ENCODE measurements around the gene C6orf89. TPM values are rescaled to one million over a fixed set of nuclear protein-coding genes. Genes with fewer than 3 reads are reported as not detected.

C6orf89 gene
- total RNA-seq, 4 donors from 2014 or later, result 18.6 to 34.9 (median 23.1) TPM

DNA sequence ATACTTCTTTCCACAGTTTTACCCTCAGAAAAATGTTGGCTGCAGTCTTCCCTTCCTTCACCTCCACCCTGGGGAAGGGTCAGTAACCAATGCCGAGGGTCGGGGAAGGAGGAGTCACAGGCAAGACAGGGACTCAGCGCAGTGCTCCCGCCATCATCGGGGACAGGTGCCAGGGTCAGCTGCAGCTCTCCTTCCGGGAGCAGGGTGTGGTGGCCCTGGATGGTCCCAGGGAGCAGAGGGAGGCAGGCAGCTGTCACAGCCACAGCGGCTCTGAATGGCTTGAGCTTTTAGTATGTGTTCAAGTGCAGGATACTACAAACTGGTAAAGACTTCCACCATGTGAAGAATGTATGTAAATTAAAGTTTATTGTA is 42.8 kb downstream of the C6orf89 start:
- H3K27ac ChIP-seq, result no peak overlapping the region
- DNase-seq, result no peak
- intact Hi-C loops (cut with DNase I), result no loop called here

GRCh38 chr6:36929152-36929551 is 43.4 kb downstream of the C6orf89 start:
- Histone ChIP-seq H3K36me3 (peaks cover 0 to 27% (median 2%) of the 10 kb centered on the region in 3 donors), H3K9me3 (no peaks in the 10 kb centered on the region), H3K27me3 (no peaks in the 10 kb centered on the region), H3K4me1 (peaks cover 0 to 28% (median 0%) of the 10 kb centered on the region in 3 donors), H3K27ac (no peak overlapping the region), H3K4me3 (no peak overlapping the region)
- intact Hi-C loops (cut with DNase I), result no loop called here
- WGBS, 2 donors, result 82 to 83% methylated on average over 10 of the region's 10 CpGs
- DNase-seq, result no peak
- TF ChIP-seq, protein P1, sequence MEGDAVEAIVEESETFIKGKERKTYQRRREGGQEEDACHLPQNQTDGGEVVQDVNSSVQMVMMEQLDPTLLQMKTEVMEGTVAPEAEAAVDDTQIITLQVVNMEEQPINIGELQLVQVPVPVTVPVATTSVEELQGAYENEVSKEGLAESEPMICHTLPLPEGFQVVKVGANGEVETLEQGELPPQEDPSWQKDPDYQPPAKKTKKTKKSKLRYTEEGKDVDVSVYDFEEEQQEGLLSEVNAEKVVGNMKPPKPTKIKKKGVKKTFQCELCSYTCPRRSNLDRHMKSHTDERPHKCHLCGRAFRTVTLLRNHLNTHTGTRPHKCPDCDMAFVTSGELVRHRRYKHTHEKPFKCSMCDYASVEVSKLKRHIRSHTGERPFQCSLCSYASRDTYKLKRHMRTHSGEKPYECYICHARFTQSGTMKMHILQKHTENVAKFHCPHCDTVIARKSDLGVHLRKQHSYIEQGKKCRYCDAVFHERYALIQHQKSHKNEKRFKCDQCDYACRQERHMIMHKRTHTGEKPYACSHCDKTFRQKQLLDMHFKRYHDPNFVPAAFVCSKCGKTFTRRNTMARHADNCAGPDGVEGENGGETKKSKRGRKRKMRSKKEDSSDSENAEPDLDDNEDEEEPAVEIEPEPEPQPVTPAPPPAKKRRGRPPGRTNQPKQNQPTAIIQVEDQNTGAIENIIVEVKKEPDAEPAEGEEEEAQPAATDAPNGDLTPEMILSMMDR (IDR thresholded peaks at IDR 0.05), result no peak
- no peak for TF ChIP-seq POLR2A (IDR thresholded peaks at IDR 0.05)

More for the DNA sequence above, 42.8 kb downstream of the C6orf89 start:
- peaks cover 0 to 33% (median 3%) of the 10 kb centered on the region in 3 donors for H3K36me3 ChIP-seq
- no peak overlapping the region for H3K4me3 ChIP-seq
- TF ChIP-seq, protein P1 (IDR thresholded peaks at IDR 0.05), result no peak
- no peak for TF ChIP-seq POLR2A (IDR thresholded peaks at IDR 0.05)
- no peaks in the 10 kb centered on the region for H3K9me3 ChIP-seq
- H3K27me3 ChIP-seq, result no peaks in the 10 kb centered on the region
- 71 to 96% methylated on average over 1 to 3 of the region's 7 CpGs for WGBS, 2 donors
- peaks cover 0 to 28% (median 0%) of the 10 kb centered on the region in 3 donors for H3K4me1 ChIP-seq

DNA sequence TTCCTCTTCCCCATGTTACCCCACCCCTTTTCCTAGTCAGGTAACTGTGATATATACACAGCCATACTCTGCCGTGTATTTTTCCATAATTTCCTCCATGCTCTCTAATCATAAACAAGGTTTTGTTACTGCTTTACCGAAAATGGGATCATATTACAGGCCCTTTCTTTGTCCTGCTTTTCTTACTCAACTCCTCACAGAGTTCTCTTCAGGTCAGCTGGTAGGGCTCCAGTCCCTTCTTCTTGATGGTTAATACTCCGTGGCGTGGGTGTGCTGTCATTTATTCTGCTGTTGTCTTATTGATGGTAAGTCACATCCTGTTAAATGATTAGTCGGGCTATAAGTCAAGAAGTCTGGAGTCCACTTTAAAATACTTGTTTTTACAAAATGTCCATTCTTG is 43.9 kb downstream of the C6orf89 start:
- Histone ChIP-seq H3K27ac (no peak overlapping the region), H3K9me3 (no peaks in the 10 kb centered on the region), H3K36me3 (peaks cover 0 to 22% (median 2%) of the 10 kb centered on the region in 3 donors), H3K4me1 (peaks cover 0 to 28% (median 0%) of the 10 kb centered on the region in 3 donors), H3K27me3 (no peaks in the 10 kb centered on the region), H3K4me3 (no peak overlapping the region)
- 29 to 35% methylated on average over 5 of the region's 5 CpGs for WGBS, 2 donors
- DNase-seq, result no peak
- TF ChIP-seq POLR2A (IDR thresholded peaks at IDR 0.05), result no peak
- TF ChIP-seq, protein P1 (IDR thresholded peaks at IDR 0.05), result no peak
- intact Hi-C loops (cut with DNase I), result no loop called here

DNA sequence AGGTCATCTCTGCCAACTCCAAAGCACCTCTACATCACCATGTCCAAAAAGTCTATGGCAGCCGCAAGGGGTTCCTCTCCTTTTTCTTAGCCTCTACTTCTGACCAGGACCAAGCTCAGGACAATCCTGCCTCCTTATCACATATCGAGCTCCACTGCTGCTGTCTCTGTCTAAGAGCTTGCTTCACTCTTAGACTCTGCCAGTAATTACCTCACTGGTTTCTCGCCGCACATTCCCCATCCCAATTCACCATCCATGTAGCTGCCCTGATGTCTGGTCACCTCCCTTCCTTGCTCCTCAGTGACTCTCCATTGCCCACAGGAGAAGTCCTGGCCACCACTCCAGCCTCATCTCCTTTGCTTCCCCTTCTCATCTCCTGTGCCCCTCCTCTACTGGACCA is 44.7 kb downstream of the C6orf89 start:
- Histone ChIP-seq H3K36me3 (peaks cover 0 to 14% (median 2%) of the 10 kb centered on the region in 3 donors), H3K9me3 (no peaks in the 10 kb centered on the region), H3K4me3 (no peak overlapping the region), H3K27ac (no peak overlapping the region), H3K27me3 (no peaks in the 10 kb centered on the region), H3K4me1 (peaks cover 0 to 28% (median 0%) of the 10 kb centered on the region in 3 donors)
- TF ChIP-seq, protein P1 (IDR thresholded peaks at IDR 0.05), result no peak
- no peak for TF ChIP-seq POLR2A (IDR thresholded peaks at IDR 0.05)
- DNase-seq, result no peak
- intact Hi-C loops (cut with DNase I), result no loop called here
- 85 to 89% methylated on average over 4 of the region's 4 CpGs for WGBS, 2 donors

DNA sequence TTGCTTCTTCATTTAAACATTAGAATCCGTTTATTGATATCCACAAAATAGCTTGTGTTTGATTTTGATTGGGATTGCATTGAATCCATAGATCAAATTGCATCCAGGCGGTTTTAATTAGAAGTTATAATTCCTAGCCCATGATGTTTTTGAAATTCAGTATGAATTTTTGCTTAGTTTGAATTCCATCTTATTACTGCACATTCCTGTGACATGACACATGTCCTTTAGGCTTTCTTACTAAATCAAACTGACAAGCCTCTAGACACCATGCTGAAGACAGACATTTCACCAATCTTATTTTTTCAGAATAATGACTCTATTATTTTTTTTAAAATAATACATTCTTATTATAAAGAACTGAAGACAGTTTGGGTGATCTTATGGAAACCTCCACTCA is 47.4 kb downstream of the C6orf89 start:
- TF ChIP-seq, protein P1 (IDR thresholded peaks at IDR 0.05), result no peak
- TF ChIP-seq POLR2A (IDR thresholded peaks at IDR 0.05), result no peak
- H3K9me3 ChIP-seq, result no peaks in the 10 kb centered on the region
- WGBS, 2 donors, result 80 to 88% methylated on average over 2 of the region's 2 CpGs
- no peaks in the 10 kb centered on the region for H3K36me3 ChIP-seq
- H3K27ac ChIP-seq, result no peak overlapping the region
- no peaks in the 10 kb centered on the region for H3K27me3 ChIP-seq
- peaks cover 0 to 20% (median 0%) of the 10 kb centered on the region in 3 donors for H3K4me1 ChIP-seq
- intact Hi-C loops (cut with DNase I), result no loop called here
- H3K4me3 ChIP-seq, result no peak overlapping the region
- no peak for DNase-seq

Data from esophagus squamous epithelium (tissue), 5 donors.